Neural progenitor cell (in vitro differentiated cells): ENCODE measurements around the gene NLRP9.

Source experiments
- EZH2 ChIP-seq: fragments of 200-600 bp; sonication (generic); IDR thresholded peaks from 2 replicates; pipeline ENCODE4 v1.6.1; 2017; ENCODE audit warnings: antibody characterized with exemption, mild to moderate bottlenecking, moderate library complexity
- EZH2phosphoT487 ChIP-seq: fragments of 200-600 bp; sonication (generic); IDR thresholded peaks from 2 replicates; pipeline ENCODE4 v1.6.1; 2017; ENCODE audit warnings: antibody characterized with exemption
- TF ChIP-seq, protein P1 (sequence below): fragments of 200-600 bp; sonication (generic); IDR thresholded peaks from 2 replicates; pipeline ENCODE4 v1.5.1; 2017; ENCODE audit warnings: antibody characterized with exemption, mild to moderate bottlenecking

- TF ChIP-seq EZH2phosphoT487 (no peak), EZH2 (no peak)
- TF ChIP-seq, protein P1, sequence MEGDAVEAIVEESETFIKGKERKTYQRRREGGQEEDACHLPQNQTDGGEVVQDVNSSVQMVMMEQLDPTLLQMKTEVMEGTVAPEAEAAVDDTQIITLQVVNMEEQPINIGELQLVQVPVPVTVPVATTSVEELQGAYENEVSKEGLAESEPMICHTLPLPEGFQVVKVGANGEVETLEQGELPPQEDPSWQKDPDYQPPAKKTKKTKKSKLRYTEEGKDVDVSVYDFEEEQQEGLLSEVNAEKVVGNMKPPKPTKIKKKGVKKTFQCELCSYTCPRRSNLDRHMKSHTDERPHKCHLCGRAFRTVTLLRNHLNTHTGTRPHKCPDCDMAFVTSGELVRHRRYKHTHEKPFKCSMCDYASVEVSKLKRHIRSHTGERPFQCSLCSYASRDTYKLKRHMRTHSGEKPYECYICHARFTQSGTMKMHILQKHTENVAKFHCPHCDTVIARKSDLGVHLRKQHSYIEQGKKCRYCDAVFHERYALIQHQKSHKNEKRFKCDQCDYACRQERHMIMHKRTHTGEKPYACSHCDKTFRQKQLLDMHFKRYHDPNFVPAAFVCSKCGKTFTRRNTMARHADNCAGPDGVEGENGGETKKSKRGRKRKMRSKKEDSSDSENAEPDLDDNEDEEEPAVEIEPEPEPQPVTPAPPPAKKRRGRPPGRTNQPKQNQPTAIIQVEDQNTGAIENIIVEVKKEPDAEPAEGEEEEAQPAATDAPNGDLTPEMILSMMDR: no peak
These were observed 52.4 kb downstream of the NLRP9 start for GRCh38 chr19:55685776-55686175.
